ENCODE results near the gene ROR2. TPM values are rescaled to one million over a fixed set of nuclear protein-coding genes. Genes with fewer than 3 reads are reported as not detected.

Gene ROR2
- total and polyA plus RNA-seq, 2 of the 8 experiments (the other 6 are each of a cell fraction or from before 2014, with no cell fraction given) = 2.7 to 4.3 TPM

- H3K9me3 ChIP-seq (ENCODE audit: insufficient read depth in 2 of 2, low read depth in 1 of 2, low read length in 1 of 2) = peaks cover 3 to 4% of the 10 kb centered on the region in 2 experiments; a peak in 2 of 4 replicates
- no peaks in the 10 kb centered on the region for H3K27me3 ChIP-seq (replicated peaks in 1 of 4; ENCODE audit: control insufficient read depth in 3 of 4, extremely low read depth in 1 of 4, insufficient read depth in 3 of 4, low read length in 3 of 4)
- H2BK20ac ChIP-seq (ENCODE audit: low read length) = 0 out of 2 replicates have a peak overlapping the region, but pooled peaks have one; percentile 64
- no peak overlapping the region for H4K8ac ChIP-seq (ENCODE audit: extremely low read depth, insufficient read depth, low read length)
- no peaks in the 10 kb centered on the region for H4K20me1 ChIP-seq (replicated peaks in 1 of 2; ENCODE audit: control insufficient read depth in 1 of 2, insufficient read depth in 2 of 2, low read length in 2 of 2)
- H3K4me2 ChIP-seq (ENCODE audit: insufficient read depth in 1 of 2, low read depth in 2 of 2, low read length in 2 of 2) = no peak overlapping the region
- H3K56ac ChIP-seq (replicated peaks; ENCODE audit: insufficient read length, low read depth, low read length) = no peak overlapping the region
- FAIRE-seq = no peak
- H3K4ac ChIP-seq (replicated peaks; ENCODE audit: insufficient read length, low read depth, low read length) = no peak overlapping the region
- H3K23me2 ChIP-seq (ENCODE audit: low read depth, low read length) = no peaks in the 10 kb centered on the region; the same call in 1 of the 2 replicates
- H2BK5ac ChIP-seq (ENCODE audit: low read depth, low read length) = no peak overlapping the region
- no peak overlapping the region for H4K5ac ChIP-seq (ENCODE audit: insufficient read length, low read depth, low read length)
- POLR2A ChIA-PET (ENCODE audit: partially characterized antibody) = no interaction called here
- no peaks in the 10 kb centered on the region for H3K36me3 ChIP-seq (ENCODE audit: control insufficient read depth in 2 of 4, insufficient read depth in 4 of 4, low read length in 3 of 4)
- H3K23ac ChIP-seq (ENCODE audit: insufficient read length) = no peak overlapping the region
- no peak overlapping the region for H3K18ac ChIP-seq (ENCODE audit: extremely low read depth, low read length)
- H3K14ac ChIP-seq (ENCODE audit: insufficient read length) = no peak overlapping the region
- H2BK15ac ChIP-seq (ENCODE audit: low read length) = no peak overlapping the region
- H2BK120ac ChIP-seq (replicated peaks; ENCODE audit: low read depth, low read length) = no peak overlapping the region
- CTCF ChIA-PET (ENCODE audit: partially characterized antibody) = interaction anchor here (2.2 kb wide), 1 partner anchor 10 kb away, joined by 10 read pairs; no protein-coding TSS in a partner anchor
- no peak overlapping the region for H3K4me3 ChIP-seq (ENCODE audit: extremely low read depth in 1 of 4, insufficient read depth in 2 of 4, low read depth in 3 of 4, low read length in 4 of 4)
- no peak overlapping the region for H2AFZ ChIP-seq (ENCODE audit: low read length)
- no peak overlapping the region for H3K9ac ChIP-seq (replicated peaks in 1 of 4; ENCODE audit: extremely low read depth in 1 of 4, low read depth in 3 of 4, low read length in 3 of 4)
- no peak overlapping the region for H2BK12ac ChIP-seq (ENCODE audit: low read depth, low read length)
- H3K79me2 ChIP-seq (ENCODE audit: control insufficient read depth in 1 of 2, insufficient read depth in 2 of 2, low read length in 2 of 2) = no peaks in the 10 kb centered on the region
- DNase-seq (ENCODE audit: low read depth in 1 of 2, low spot score in 2 of 2) = no peak
- 82% methylated on average over 4 of the region's 4 CpGs; no CpG with 5 or more reads in 1 of the 2 experiments for WGBS, 2 experiments (ENCODE audit: extremely low coverage in 1 of 2, insufficient coverage in 1 of 2, insufficient read length in 1 of 2, insufficient replicate concordance in 2 of 2, low coverage in 1 of 2, low lambda C conversion rate in 2 of 2, missing lambda C conversion rate in 1 of 2)
- H3K4me1 ChIP-seq (replicated peaks in 1 of 4; ENCODE audit: control insufficient read depth in 3 of 4, insufficient read depth in 4 of 4, low read length in 3 of 4) = peaks cover 0 to 7% (median 5%) of the 10 kb centered on the region in 4 experiments; a peak in 4 of 7 replicates
- no peaks in the 10 kb centered on the region for H3K79me1 ChIP-seq (ENCODE audit: low read depth, low read length)
- H3K27ac ChIP-seq (ENCODE audit: low read depth, low read length) = no peak overlapping the region
- H2AK5ac ChIP-seq (ENCODE audit: low read depth, low read length) = peak overlapping the region; percentile 20; the same call in 1 of the 2 replicates
- H4K91ac ChIP-seq (replicated peaks; ENCODE audit: insufficient read length, low read length) = no peak overlapping the region
- TF ChIP-seq CTBP2 (IDR thresholded peaks at IDR 0.05; ENCODE audit: borderline replicate concordance, insufficient read depth, insufficient read length, low read length) (no peak), KDM1A (IDR thresholded peaks at IDR 0.05; ENCODE audit: borderline replicate concordance, low read length) (no peak), SP4 (IDR thresholded peaks at IDR 0.05; ENCODE audit: low read length) (no peak), ZNF274 (IDR thresholded peaks at IDR 0.05; ENCODE audit: borderline replicate concordance, extremely low read depth, low read length) (no peak), FOSL1 (IDR thresholded peaks at IDR 0.05; ENCODE audit: insufficient read depth, low read depth, low read length) (no peak), SRF (IDR thresholded peaks at IDR 0.05; ENCODE audit: low read depth, low read length) (no peak), ATF2 (IDR thresholded peaks at IDR 0.05; ENCODE audit: low read length) (no peak), EZH2 (IDR thresholded peaks at IDR 0.05; ENCODE audit: low read depth, low read length, severe bottlenecking) (no peak), SIX5 (IDR thresholded peaks at IDR 0.05; ENCODE audit: low read depth, low read length) (no peak), HDAC2 (IDR thresholded peaks at IDR 0.05; ENCODE audit: borderline replicate concordance in 1 of 2, low read depth in 2 of 2, low read length in 2 of 2) (no peak), CBX8 (IDR thresholded peaks at IDR 0.05; ENCODE audit: borderline replicate concordance, low read depth, low read length) (no peak), CEBPB (IDR thresholded peaks at IDR 0.05; ENCODE audit: low read depth, low read length) (no peak)
Measured at GRCh38 chr9:91572044-91572443, 378.0 kb downstream of the ROR2 start.

All from H1 (cell line).